ENCODE results near the gene MRPL10.
A peak's percentile ranks its signal among the peaks of the same experiment; 100 is the strongest.

The MRPL10 gene

GRCh38 chr17:47839071-47839470 is 7.7 kb upstream of the MRPL10 start:
- DNase-seq = no peak

- no peak for DNase-seq
Measured at GRCh38 chr17:47838636-47839035, 7.3 kb upstream of the MRPL10 start.

- no peak for DNase-seq
Measured at GRCh38 chr17:47837401-47838039, 6.2 kb upstream of the MRPL10 start.

DNA sequence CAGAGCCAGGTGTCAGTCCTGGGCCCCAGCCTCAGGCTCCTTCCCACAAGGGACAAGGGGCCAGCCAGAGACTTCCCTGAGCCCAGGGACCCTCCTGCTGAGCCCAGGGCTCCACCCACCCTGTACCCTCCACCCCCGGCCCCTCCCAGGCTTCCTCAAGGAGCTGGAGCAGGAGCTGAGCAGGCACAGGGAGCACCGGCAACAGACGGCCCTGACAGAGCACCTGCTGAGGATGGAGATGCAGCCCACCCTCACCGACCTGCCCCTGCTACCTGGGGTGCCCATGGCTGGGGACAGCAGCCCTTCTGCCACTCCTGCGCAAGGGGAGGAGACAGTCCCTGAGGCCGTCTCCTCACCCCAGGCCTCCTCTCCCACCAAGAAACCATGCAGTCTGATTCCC is 5.3 kb upstream of the MRPL10 start:
- DNase-seq = no peak

- DNase-seq = no peak
Measured at GRCh38 chr17:47834756-47835155, 3.4 kb upstream of the MRPL10 start.

GRCh38 chr17:47831934-47832327 is 590 bp upstream of the MRPL10 start:
- DNase-seq = no peak

- no peak for DNase-seq
Measured at GRCh38 chr17:47830396-47831002, 842 bp downstream of the MRPL10 start.

- no peak for DNase-seq
Measured at GRCh38 chr17:47829870-47830269, 1.5 kb downstream of the MRPL10 start.

DNA sequence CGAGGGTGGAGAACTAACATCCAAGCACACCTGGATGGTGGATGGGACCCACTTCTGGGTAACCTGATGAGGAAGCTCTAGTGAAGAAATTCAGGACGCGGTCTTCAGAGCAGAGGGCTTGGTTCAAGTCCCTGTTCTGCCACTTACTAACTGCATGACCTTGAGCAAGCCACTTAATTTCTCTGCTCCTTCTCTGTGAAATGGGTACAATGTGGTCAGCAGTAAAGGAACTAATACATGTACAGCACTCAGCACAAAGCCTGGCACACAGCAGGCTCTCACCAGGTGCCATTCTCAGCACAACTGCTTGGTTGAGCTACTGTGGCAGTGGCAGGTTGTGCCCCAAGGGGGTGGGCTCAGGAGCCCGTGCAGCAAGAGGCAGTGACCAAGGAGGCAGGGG is 7.8 kb downstream of the MRPL10 start:
- no peak for DNase-seq

GRCh38 chr17:47822785-47823184 is 8.6 kb downstream of the MRPL10 start:
- no peak for DNase-seq

DNA sequence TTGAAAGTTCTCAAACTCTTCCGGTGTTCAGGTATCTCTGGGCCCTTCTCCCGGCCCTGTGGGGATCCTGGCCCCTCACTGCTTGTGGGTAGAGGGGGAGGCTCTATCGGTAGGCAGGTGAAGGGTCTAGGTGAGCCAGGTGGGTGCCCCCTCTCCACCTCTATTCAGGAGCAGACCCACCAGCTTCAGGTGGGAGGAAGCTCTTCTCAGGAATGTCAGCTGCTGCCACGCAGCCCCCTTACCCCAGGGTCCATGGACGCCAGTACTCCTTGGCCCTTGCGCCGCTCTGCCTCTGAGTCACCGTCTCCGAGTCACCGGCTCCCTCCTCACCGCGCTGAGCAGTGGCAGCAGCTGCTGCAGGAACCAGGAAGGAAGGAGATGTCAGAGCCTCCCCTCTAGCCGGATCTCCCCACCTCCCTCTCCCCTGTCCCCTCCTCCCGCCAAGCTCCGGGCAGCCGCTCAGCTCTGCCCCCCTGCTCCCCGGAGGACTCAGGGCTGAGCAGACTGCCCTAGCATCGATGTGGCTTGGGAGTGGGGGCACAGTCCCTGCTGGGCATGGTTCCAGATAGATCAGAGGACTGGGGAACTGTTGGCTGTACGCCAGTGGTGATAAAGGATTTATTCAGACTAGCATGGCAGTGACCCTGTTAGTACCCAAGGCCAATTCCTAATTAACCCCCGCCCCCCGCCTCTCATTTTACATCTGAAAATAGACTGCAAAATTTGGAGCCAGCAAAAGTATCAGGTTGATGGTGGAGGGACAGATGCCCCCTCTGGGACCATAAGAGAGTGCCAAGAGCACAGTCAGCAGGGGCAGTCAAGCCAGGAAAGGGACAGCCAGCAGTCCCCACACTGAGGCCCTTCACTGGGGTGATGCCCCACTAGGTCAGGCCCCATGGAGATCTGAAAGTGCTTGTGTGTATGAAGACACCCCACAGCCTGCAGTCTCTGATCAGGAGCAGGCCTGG is 9.6 kb downstream of the MRPL10 start, which contains the start of gene OSBPL7:
Gene OSBPL7, minus strand, starts transcription at position 371 of the 968 bp plus-strand sequence. CDS start 1,516 bp downstream, outside the sequence.
- peak; percentile 86 for DNase-seq

- no peak for DNase-seq
Measured at GRCh38 chr17:47821031-47821423, 10.3 kb downstream of the MRPL10 start.

- DNase-seq = no peak
Measured at GRCh38 chr17:47820033-47820789, 11.1 kb downstream of the MRPL10 start.

DNA sequence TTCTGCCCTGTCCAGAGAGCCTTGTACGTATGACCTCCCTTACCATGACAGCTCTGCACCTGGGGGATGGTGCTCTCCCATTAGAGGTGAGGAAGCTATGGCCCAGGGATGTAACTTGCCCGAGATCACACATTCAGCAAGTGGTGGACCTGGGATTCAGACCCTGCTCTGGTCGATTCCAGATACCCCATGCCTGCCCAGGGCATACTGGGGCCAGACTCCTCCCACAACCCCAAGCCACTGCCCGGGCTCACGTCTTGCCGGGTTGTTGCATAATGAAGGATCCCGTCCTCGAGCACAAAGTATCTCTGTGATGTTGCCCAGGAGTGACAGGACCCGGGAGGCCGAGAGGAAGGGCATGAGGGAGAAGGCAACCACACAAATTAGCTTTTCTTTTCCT is 11.9 kb downstream of the MRPL10 start:
- DNase-seq = no peak

GRCh38 chr17:47818002-47818695 is 13.2 kb downstream of the MRPL10 start:
- DNase-seq = no peak

GRCh38 chr17:47816947-47817346 is 14.4 kb downstream of the MRPL10 start:
- no peak for DNase-seq

GRCh38 chr17:47816111-47816735 is 15.1 kb downstream of the MRPL10 start:
- no peak for DNase-seq

- DNase-seq = no peak
Measured at GRCh38 chr17:47815106-47815918, 16.0 kb downstream of the MRPL10 start.

GRCh38 chr17:47813512-47814031 is 17.8 kb downstream of the MRPL10 start:
- no peak for DNase-seq

DNA sequence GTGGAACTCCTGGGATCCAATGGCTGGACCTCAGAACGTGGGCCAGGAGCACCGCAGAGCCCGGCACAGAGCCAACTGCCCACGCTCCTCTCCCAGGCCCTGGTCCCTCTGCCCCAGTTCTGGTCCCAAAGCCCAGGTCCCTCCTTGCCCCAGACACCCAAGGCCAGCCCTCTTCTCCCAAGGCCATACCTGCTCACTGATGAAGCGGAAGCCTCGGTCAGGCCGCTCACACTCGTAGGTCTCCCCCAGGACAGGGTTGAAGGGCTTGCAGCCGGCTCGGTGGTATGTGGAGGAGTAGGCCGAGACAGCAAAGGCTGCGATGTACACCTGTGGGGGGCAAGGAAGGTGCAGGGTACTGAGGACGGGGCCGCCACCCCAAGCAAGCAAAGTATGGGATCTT is 18.3 kb downstream of the MRPL10 start:
- no peak for DNase-seq
